GM19238 (cell line): ENCODE data around the gene SSR1.

Experiments used
- DNase-seq: peaks from one replicate; pipeline ENCODE4 v3.0.0; 2011; ENCODE audit warnings: low spot score; ENCODE audit not compliant: insufficient read length

The SSR1 gene

GRCh38 chr6:7258231-7258763 lies 54.7 kb downstream of the SSR1 start:
- DNase-seq, result no peak

- no peak for DNase-seq
These were observed 55.3 kb downstream of the SSR1 start for GRCh38 chr6:7257521-7258230.

GRCh38 chr6:7256785-7257184 lies 56.2 kb downstream of the SSR1 start:
- no peak for DNase-seq

- DNase-seq, result no peak
These were observed 57.1 kb downstream of the SSR1 start for GRCh38 chr6:7255918-7256317.

- no peak for DNase-seq
These were observed 57.8 kb downstream of the SSR1 start for GRCh38 chr6:7254980-7255835.

- DNase-seq, result no peak
These were observed 60.6 kb downstream of the SSR1 start for GRCh38 chr6:7252390-7252789.

GRCh38 chr6:7251646-7252260 lies 61.2 kb downstream of the SSR1 start:
- no peak for DNase-seq

- no peak for DNase-seq
These were observed 62.2 kb downstream of the SSR1 start for GRCh38 chr6:7250812-7251211.

GRCh38 chr6:7249946-7250643 lies 62.9 kb downstream of the SSR1 start:
- DNase-seq, result no peak

- DNase-seq, result no peak
These were observed 63.6 kb downstream of the SSR1 start for GRCh38 chr6:7249391-7249790.

- no peak for DNase-seq
These were observed 65.2 kb downstream of the SSR1 start for GRCh38 chr6:7247828-7248227.

GRCh38 chr6:7247179-7247456 lies 65.9 kb downstream of the SSR1 start:
- DNase-seq, result no peak

GRCh38 chr6:7246401-7247178 lies 66.4 kb downstream of the SSR1 start:
- no peak for DNase-seq

GRCh38 chr6:7245668-7246393 lies 67.2 kb downstream of the SSR1 start:
- DNase-seq, result no peak

GRCh38 chr6:7243179-7243981 lies 69.6 kb downstream of the SSR1 start:
- DNase-seq, result peak; percentile 62

- no peak for DNase-seq
These were observed 70.2 kb downstream of the SSR1 start for GRCh38 chr6:7242835-7243178.

GRCh38 chr6:7241709-7242645 lies 71.0 kb downstream of the SSR1 start:
- no peak for DNase-seq

GRCh38 chr6:7241160-7241559 lies 71.8 kb downstream of the SSR1 start:
- no peak for DNase-seq
